Measurements from ENCODE around the gene GFM1. TPM values are rescaled to one million over a fixed set of nuclear protein-coding genes. Genes with fewer than 3 reads are reported as not detected.
A peak's percentile ranks its signal among the peaks of the same experiment; 100 is the strongest.

GFM1 gene
- total RNA-seq, 4 donors from 2014 or later = 52.6 to 84.4 (median 76.2) TPM

- DNase-seq = peak; percentile 44 to 49
- no peaks in the 10 kb centered on the region for H3K27me3 ChIP-seq
- peaks cover 0 to 28% of the 10 kb centered on the region in 2 donors for H3K36me3 ChIP-seq
These were observed 28.2 kb downstream of the GFM1 start, which contains the start of gene LXN for GRCh38 chr3:158672215-158673176. Gene LXN, minus strand, starts transcription at chr3:158672648. Its CDS starts 170 bp downstream, at chr3:158672478.

GRCh38 chr3:158678687-158679086 is 34.4 kb downstream of the GFM1 start:
- no peaks in the 10 kb centered on the region for H3K9me3 ChIP-seq
- intact Hi-C loops (cut with DNase I; ENCODE audit: low total_unique reads) = no loop called here
- TF ChIP-seq CTCF (IDR thresholded peaks at IDR 0.05 in 4 of 5, conservative IDR thresholded peaks at IDR 0.05 in 1 of 5) (no peak), POLR2A (IDR thresholded peaks at IDR 0.05) (no peak)
- DNase-seq = no peak
- no peaks in the 10 kb centered on the region for H3K4me1 ChIP-seq
- H3K27ac ChIP-seq = no peak overlapping the region
- in situ Hi-C loops (cut with MboI; ENCODE audit: low sequenced_read_pairs in 4 of 4) = no loop called here
- peaks cover 0 to 23% of the 10 kb centered on the region in 2 donors for H3K36me3 ChIP-seq
- H3K4me3 ChIP-seq = no peak overlapping the region
- no peaks in the 10 kb centered on the region for H3K27me3 ChIP-seq
- ATAC-seq = no peak

More at GRCh38 chr3:158672215-158673176, 28.2 kb downstream of the GFM1 start, which contains the start of gene LXN:
- no peaks in the 10 kb centered on the region for H3K4me1 ChIP-seq
- TF ChIP-seq POLR2A (IDR thresholded peaks at IDR 0.05) (peak in 1 of 2 donors; percentile 22), CTCF (IDR thresholded peaks at IDR 0.05 in 4 of 5, conservative IDR thresholded peaks at IDR 0.05 in 1 of 5) (peak in 3 of 5 experiments; percentile 16 to 52 (median 29))
- no peaks in the 10 kb centered on the region for H3K9me3 ChIP-seq
- H3K27ac ChIP-seq = peak within 1 kb of the TSS; percentile 45 to 70 (median 66)
- ATAC-seq = peak; percentile 55 to 73
- H3K4me3 ChIP-seq = peak within 1 kb of the TSS; percentile 44 to 53 (median 48)
- in situ Hi-C loops (cut with MboI; ENCODE audit: low sequenced_read_pairs in 4 of 4) (loop anchor here in 1 of 4 donors (25.0 kb wide), 1 partner anchor 115 kb away; no protein-coding TSS in a partner anchor), intact Hi-C loops (cut with DNase I; ENCODE audit: low total_unique reads) (no loop called here)

GRCh38 chr3:158679547-158680000 is 35.2 kb downstream of the GFM1 start:
- Histone ChIP-seq H3K4me3 (no peak overlapping the region), H3K27me3 (no peaks in the 10 kb centered on the region), H3K4me1 (no peaks in the 10 kb centered on the region), H3K36me3 (peaks cover 0 to 31% of the 10 kb centered on the region in 2 donors), H3K9me3 (no peaks in the 10 kb centered on the region), H3K27ac (no peak overlapping the region)
- intact Hi-C loops (cut with DNase I; ENCODE audit: low total_unique reads) (no loop called here), in situ Hi-C loops (cut with MboI; ENCODE audit: low sequenced_read_pairs in 4 of 4) (no loop called here)
- TF ChIP-seq POLR2A (IDR thresholded peaks at IDR 0.05) = no peak
- DNase-seq = no peak
- ATAC-seq = no peak

GRCh38 chr3:158680861-158681260 is 36.5 kb downstream of the GFM1 start:
- Histone ChIP-seq H3K36me3 (peaks cover 0 to 41% of the 10 kb centered on the region in 2 donors), H3K27ac (no peak overlapping the region), H3K27me3 (no peaks in the 10 kb centered on the region), H3K4me1 (no peaks in the 10 kb centered on the region), H3K9me3 (no peaks in the 10 kb centered on the region), H3K4me3 (no peak overlapping the region)
- TF ChIP-seq POLR2A (IDR thresholded peaks at IDR 0.05) = no peak
- TF ChIP-seq CTCF (IDR thresholded peaks at IDR 0.05 in 4 of 5, conservative IDR thresholded peaks at IDR 0.05 in 1 of 5) = no peak
- DNase-seq (no peak), ATAC-seq (no peak)
- in situ Hi-C loops (cut with MboI; ENCODE audit: low sequenced_read_pairs in 4 of 4) = no loop called here
- intact Hi-C loops (cut with DNase I; ENCODE audit: low total_unique reads) = no loop called here

Measured in gastrocnemius medialis (tissue), 4 donors.